GM21381 (cell line): Measurements from ENCODE around the gene SULT1C3.
"Not testable (repeated sequence)": the region's sequence is repeated elsewhere in the genome, so short reads cannot be mapped to it uniquely, and the experiment has no call there.

Experiments used
- ATAC-seq: cut with Tn5 transposase; IDR thresholded peaks from one replicate; pipeline ENCODE4 v1.9.1; 2021; ENCODE audit warnings: mild to moderate bottlenecking, moderate library complexity; ENCODE audit not compliant: unreplicated experiment

The SULT1C3 gene

DNA sequence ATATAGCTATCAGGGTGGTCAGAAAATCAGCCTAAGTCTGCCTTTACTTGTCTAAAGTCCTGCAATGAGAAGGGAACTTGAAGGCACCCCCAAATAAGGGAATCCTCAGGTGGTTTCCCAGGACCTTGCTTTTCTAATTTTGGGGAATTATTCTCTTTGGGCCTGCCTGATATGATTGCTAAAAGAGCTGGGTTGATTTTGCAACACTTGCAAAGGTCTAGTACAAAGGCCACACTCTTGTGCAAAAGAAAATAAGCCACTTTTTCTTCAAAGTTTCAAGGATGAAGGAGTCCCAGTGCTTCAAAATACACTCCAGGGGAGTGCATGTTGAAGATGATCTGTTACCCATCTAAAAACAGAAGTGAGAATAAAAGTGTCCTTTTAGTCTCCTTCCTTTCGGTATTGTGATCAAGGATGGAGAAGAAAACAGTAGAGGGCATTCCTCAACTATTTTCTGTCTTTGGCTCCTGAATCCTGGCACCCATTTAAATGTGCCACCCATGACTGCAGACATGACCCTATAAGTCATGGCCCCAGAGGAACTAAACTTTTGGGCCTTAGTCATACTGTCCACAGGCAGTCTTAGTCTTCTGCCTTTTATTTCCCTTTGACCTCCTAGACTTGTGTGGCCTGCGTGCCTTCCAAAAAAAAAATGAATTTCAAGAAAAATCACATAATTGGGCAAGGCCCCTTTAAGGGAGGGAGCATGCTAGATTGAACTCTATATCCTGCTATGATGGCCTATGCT is 5.1 kb downstream of the SULT1C3 start:
- ATAC-seq: no peak

DNA sequence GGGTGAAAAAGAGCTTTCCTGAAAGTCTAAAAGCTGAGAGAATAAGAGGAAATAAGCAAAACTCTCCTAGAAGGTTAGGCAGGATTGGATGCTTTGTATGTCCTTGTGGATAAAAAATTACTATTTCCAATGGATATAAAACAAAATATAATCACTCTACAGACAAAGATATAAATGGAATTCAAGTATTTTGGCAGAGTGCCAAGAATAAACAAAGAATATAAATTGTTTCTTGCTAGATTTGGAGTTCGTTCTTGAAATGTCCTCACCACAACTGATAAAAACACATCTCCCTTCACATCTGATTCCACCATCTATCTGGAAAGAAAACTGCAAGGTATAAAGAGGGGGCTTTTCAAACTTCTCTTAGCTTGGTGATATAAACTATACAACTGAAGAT is 13.3 kb downstream of the SULT1C3 start:
- ATAC-seq: no peak

DNA sequence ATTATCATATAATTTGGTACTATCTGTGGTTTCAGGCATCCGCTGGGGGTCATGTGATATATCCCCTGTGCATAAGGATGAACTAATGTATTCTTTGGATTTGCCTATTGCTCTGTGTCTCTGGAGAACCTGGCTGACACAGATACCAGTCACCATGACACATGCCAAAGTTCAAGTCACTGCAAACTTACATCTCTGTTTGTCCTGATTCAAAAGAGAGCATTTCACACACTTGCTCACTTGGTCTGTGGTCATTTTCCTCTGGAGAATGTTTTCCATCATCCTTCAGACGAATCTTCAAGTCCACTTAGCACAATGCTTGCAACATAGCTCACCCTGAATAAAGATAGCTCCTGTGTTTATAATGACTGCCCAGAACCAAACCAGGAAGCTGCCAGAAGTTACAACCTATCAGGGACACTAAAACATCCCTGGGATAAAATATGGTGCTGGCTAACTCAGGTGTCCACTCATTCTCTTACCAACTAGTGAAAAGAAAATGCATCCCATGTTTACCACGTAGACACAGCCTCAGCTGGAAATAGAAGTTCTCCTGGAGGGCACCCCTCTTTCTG is 18.1 kb downstream of the SULT1C3 start:
- ATAC-seq: no peak

DNA sequence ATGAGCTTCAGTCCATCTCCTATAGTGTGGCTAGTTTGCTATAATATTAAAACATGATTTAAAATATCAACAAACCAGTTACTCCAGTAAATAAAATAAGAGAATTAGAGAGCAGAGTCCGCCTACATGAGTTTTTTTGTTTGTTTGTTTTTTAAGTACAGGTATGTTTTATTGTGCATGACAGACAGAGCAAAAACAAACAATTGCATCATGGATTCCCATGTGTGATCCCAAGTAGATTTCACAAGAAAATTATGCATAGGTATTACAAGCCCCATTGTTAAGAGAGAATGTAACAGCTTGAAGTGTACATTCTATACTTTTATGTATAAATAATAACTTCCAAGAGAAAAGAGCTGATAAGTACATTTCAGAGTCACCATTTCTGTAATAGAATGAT is 21.0 kb downstream of the SULT1C3 start:
- ATAC-seq: no peak

DNA sequence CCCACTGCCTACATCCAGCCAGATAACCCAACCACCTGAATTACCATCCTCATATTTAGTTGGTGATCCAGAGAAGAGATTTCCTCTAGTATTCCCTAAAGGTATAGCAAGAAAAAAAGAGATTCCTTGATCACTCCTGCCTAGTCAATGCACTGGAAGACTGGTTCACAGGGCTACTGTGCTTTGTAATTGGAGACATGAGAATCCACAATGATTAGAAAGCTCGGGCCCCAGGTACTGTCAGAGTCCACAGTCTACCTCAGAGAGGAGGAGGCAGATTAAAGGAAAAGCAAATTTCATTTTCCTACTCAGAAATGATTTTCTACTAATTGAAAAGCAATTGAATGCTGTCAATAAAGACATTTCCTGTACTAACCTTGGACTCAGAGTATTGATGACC is 22.3 kb downstream of the SULT1C3 start:
- no peak for ATAC-seq

DNA sequence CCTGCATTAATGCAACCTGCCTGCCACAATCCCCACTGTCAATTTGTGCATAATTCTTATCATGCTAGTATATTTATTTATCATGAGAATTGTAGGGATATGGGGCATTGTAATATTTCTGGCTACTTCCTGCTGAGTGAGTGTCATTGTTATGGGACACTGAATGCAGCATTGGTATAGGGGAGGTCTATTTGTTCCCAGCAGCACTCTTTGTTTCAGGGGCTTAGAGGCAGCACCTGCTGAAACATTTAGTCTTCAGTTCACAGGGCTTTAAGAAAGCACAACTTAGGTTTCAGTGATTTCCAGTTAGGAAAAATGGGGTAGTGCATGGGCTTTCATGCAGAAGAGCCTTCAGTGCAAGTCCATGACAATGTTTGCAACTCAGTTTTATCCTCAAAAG is 23.6 kb downstream of the SULT1C3 start:
- no peak for ATAC-seq

DNA sequence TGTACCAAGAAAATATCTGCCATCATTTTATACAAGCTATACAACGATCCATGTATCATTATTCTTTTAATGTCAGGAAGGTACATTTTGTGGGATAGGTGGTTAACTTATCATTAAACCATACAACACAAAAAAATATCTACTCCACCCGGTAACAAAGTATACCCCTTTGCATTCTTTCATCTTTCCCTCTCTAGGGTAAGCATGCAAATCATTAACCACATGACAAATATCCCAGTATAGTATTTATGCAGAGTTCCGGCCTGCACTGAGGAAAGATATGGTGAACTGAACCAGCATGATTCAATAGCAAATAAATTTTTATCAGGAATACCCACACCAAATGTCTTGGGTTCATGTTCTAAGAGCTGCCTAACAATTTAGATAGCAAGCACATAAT is 26.4 kb downstream of the SULT1C3 start:
- no peak for ATAC-seq

DNA sequence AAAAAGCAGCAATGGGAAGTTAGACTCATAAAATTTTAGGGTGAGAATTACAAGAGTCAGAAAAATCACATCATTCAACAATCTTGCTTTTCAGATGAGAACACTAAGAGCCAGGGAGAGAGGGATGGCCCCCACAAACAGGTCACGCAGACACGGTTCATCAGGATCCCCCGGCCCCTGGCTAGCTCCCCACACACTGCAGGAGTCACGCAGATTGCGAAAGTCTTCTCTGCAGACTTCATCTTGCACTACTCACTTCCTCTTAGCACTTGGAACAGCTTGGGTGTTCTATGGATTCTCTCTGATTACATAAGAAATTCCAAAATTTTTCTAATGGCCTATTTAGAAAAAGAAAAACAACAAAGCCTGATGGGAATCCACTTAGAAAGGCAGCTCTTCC is 27.3 kb downstream of the SULT1C3 start:
- ATAC-seq: no peak

DNA sequence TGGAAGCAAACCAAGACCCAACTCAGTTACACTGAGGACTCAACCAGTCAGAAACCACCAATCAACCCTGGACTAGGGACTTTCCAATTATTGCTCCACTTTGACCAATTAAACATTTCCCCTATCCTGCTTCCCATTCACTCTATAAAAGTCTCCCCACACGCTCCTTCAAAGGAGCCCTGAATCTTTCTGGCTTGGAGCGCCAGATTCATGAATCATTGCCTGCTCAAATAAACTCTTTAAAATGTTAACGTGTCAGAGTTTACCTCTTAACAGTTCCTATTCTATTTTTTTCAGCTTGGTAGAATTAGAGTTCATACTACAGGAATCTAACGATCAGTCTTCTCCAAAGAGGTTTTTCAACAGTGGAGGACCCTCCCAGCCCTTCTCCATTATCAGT is 28.2 kb downstream of the SULT1C3 start:
- no peak for ATAC-seq

DNA sequence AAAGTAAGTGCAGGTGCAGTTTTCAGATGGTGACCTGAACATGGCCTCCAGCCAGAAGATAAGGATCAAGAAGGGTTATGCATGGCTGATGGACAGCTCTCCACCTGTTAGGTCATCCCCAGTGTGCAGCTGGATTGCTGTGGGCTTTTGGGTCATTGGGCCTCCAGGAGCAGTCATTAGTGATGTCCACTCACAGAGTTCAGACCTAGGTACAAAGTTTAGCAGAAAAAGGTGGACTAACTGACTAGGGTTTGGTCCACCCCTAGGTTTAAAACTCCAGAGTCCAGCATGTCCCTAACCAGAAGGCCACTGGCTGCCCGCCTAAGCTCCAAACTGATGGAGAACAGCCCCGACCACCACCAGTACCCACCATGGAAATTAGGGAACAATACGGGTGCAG is 30.6 kb downstream of the SULT1C3 start:
- no peak for ATAC-seq

DNA sequence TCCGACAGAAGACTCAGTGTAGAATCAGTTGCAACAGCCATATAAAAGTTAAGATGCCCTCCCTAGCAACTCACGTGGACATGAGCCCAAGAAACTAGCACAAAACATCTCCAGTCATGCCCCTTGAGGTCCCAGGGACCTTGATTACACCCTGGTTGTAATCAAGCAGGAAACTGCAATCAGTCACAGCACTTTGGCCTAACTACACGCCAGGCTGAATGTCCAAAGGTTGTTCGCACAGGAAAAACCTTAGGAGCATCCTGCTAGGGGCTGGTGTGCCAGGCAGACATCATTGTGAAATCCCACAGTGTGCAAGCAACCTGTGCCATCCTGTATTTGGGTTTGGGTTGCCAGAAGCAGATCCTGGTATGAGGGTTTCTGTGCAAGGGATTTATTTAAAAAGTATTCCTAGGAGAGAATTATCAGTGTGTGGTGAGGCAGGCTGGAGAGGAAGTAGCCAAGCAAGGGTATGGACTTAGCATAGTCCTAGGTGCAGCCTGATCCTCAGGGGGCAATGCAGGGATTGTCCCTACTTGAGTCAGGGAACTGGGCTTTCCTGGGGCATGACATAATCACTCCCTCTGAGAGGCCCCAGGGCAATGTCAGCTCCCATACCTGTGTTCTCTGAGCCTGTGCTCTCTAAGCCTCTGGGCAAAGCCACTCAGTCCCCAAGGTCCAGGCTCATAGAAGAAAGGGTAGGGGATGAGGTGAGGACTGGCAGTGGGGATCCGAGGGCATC is 31.2 kb downstream of the SULT1C3 start:
- ATAC-seq: no peak

DNA sequence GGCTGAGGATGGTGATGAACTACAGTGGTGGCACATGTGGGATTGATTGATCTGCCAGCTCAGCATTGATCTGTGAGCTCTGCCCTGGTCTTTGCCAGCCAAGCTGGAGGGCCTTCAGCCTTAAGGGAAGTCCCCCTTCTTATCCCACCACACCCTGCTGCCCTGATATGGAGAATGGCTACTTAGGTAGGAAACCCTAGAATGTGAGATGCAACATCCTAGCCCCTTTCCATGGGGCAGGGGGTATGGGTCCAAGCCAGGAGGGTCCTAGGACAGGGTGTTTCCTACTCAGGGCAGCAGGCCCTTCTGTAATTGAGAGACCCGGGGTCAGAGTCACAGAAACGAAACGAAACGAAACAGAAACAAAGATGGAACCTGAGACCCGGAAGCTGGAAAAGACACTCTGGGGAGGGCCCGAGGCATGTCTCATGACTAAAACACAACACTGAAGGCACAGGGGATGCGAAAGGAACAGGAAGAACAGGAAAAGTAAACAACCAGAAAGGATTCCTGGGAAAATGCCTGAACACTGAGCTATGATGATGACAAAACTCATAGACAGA is 32.0 kb downstream of the SULT1C3 start:
- no peak for ATAC-seq

DNA sequence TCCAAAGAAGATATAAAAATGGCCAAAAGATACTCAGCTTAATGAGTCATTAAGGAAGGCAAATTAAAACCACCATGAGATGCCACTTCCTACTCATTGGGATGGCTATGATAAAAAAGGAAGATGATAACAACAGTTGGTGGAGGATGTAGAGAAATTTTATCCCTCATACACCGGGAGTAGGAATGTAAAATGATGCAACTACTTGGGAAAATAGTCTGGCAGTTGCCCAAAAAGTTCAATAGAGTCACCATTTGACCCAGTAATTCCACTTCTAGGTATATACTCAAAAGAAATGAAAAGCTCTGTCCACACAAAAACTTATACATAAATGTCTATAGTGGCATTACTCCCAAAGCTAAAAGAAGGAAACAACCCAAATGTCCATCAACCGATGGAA is 38.9 kb downstream of the SULT1C3 start:
- ATAC-seq: no peak

DNA sequence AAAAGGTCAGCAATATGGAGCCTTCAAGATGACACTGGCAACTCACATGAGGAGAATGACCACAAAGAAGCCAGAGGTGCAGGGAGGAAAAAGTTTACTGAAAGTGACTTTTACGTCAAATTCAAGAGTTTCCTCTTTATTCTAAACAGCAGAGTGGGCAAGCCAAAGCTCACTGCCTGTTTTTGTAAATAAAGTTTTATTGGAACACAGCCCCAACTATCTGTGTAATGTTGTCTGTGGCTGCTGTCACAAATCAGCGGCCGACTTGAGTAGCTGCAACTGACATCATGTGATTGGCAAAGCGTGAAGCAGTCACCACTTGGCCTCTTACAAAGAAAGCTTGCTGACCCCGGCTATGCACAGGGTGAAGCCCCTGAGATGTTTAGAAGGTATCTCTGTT is 39.7 kb downstream of the SULT1C3 start:
- no peak for ATAC-seq

DNA sequence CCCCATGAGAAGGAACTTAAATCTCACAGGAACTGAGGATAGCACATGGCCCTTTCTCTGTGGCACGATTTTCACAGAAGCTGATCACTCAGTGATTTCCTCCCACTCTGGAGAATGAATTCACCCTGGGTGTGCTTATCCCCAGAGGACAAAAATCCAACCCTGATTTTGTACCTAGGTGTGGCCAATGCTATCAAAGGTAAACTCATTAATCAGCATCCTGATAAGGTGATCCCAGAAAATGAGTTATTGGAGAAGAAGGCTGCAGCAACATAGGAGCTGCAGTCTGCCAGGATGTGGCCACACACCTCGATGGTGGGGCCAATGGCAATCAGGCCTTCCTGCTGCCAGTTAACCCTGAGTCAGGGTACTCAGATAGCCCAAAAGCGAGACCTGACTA is 40.7 kb downstream of the SULT1C3 start:
- ATAC-seq: no peak

DNA sequence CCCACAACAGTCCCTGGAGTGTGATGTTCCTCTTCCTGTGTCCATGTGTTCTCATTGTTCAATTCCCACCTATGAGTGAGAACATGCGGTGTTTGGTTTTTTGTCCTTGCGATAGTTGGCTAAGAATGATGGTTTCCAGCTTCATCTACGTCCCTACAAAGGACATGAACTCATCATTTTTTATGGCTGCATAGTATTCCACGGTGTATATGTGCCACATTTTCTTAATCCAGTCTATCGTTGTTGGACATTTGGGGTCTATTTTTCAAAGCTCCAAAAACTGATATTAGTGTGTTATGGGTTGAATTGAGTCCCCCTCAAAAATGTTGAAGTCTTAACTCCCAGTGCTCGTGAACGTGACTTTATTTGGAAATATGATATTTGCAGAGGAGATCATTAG is 44.8 kb downstream of the SULT1C3 start:
- not testable (repeated sequence) for ATAC-seq

DNA sequence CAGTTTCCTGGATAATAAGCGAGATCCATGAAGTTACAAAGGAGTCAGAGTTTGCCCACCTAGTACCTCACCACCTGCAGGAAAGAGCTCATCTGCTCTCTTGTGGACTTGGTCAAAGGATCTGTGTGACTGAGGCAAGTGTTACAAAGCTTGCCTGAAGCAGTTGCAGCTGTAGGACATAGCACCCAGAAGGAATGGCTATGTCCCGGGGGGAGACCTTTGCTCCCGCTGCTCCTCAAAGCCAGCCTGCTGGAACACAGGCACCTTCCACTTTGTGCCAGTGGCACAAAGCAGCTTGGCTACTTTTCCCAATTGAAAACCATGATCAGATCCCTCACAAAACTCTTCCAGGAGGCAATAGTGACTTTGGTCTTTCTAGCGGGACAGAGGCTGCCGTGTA is 45.8 kb downstream of the SULT1C3 start:
- ATAC-seq: no peak

DNA sequence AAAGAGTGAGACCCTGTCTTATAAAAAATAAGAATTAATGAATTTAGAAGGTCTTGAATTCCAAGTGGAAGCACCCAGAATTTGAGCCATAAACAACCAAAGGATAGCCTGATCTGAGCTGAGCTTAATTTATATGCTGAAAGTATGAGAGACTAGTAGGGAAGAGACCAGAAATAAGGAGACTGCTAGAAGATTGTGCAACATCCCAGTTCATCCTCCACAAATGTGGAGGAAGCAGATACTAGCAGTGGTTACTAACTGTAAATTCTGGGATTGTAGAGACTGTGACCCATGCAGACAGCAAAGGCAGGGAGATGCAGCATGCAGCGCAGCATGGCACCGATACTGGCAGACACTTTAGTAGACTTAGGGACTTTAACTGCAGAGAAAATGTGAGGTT is 47.4 kb downstream of the SULT1C3 start:
- no peak for ATAC-seq

DNA sequence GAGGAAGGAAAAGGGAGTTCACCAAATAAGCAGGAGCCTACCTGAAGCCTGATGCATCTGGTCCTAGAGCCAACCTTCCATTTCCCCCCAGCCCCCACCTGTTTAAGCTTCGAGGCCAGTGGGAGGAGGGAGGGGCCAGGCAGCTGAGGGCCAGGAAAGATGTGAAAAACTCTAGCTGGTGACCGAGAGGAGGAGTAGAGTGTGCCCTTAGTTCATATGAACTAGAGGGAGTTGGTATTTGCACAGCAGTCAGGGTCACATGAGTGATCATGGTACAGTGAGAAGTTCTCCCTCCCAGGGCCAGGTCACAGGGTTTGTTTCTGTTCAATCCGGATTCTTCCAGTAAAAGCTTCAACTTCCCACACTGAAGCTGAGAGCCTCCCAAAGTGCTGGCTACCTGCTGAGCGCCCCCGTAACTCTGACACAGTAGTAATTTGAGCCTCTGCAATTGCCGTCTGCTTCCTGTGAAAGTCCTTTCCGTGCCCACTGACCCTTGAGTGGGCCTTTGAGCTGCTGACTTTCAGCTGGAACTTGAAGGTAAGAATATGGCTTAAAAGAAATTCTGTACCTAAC is 48.9 kb downstream of the SULT1C3 start, which contains the start of gene SULT1C2:
SULT1C2 (plus strand) TSS at position 362 of the 573 bp plus-strand sequence. CDS start 4,773 bp downstream, outside the sequence.
- no peak for ATAC-seq

DNA sequence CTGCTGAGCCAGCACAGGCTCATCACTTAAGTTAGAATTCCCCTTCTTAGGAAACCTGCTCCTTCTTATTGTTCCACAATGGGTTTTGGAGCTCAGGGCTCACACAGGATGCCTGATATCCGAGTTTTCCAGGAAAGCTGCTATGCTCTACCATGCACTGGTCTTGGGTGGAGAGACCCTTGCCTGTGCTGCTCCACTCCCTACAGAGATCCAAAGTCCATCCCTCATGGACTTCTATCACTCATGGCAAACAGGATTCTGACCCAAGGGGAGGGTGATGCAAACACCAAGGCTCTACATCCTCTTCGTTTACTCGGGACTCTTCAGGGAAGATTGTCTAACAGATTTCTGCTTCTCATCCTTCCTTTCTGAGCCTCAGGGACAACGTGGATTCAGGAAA is 54.1 kb downstream of the SULT1C3 start:
- no peak for ATAC-seq

DNA sequence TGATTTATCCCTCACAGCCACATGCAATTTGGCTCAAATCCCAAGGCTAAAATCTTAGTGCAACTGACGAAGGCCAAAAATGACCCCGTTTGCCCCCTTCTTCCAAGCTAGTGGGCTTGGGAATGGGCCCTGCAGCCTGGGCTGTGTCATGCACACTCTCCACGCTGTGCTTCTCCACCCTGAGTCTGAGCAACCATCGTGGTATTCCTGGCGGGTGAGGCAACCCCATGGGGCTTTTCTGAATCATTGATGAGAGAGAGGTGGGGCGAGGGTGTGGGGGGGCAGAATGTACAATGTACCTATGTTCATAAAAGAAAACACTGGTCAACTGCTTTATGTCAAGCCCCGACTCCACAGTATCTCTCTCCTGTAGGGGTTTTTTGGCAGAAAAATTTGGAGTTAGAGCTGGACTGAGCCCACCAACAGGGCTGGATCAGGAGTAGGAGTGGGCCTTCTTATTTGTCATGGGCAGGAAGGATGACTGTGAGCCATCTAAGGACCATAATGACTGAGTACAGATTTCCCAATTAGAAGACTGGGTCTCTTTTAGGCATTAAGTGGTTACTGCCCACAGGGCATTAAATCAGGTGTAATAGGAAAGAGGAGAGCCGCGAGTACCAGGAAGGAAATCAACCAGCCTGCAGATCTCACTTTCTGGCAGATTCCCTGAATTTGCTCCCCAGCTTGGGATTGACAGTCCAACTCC is 57.8 kb downstream of the SULT1C3 start:
- ATAC-seq: no peak
